ENCODE results near the gene TBC1D9. TPM values are rescaled to one million over a fixed set of nuclear protein-coding genes. Genes with fewer than 3 reads are reported as not detected.

TBC1D9 gene
- total and polyA plus RNA-seq, 4 donors = 9.0 to 52.6 (median 24.5) TPM

DNA sequence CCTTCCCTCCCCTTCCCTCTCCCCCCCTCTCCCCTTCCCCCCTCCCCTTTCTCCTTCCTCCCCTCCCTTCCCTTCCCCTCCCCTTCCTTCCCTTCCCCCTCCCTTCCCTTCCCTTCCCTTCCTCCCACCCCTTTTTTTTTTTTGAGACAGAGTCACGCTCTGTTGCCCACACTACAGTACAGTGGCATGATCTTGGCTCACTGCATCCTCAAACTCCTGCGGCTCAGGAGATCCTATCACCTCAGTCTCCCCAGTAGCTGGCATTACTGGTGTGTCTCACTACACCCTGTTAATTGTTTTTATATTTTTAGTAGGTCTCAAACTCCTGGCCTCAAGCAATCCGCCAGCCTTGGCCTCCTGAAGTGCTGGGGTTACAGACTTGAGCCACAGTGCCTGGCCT lies 66.6 kb downstream of the TBC1D9 start:
- no peak for DNase-seq
- WGBS, 2 donors = 77 to 86% methylated on average over 3 of the region's 3 CpGs

DNA sequence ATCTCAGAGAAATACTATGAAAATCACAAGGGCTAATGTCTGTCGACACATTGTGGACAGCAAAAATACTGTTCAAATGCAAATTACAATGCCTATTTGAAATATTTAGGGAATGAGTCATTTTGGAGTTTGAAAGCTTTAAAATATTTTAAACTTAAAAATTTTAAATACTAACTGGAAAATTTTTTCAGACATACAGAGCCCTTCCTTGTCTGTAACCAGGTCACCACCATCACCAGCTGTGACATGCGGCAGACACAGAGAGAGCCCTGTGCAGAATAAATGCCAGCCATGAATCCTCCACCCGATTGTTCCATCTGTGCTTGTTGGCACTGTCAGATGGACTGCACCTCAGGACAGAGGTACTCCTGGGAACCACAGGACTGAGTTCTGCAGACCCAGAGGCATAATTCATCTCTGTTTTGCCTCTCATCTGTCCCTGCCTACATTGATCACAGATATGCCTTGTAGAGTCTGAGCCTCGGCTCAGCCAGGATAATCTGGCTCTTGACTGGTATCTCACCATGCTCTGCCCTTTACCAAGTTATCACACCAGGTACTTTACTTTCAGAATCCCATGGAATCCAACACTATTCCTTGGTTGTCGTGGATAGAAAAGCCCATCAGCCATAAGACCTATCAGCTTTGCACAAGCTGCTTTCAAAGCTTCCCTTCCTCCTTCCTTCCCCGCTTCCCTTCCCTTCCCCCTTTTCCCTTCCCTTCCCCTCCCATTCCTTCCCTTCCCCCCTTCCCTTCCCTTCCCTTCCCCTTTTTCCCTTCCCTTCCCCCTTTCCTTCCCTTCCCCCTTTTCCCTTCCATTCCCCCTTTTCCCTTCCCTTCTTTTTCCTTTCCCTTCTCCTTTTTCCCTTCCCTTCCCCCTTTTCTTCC lies 67.2 kb downstream of the TBC1D9 start:
- Histone ChIP-seq H3K9me3 (ENCODE audit: control insufficient read depth in 4 of 4, insufficient read depth in 3 of 4, low read length in 3 of 4) (no peaks in the 10 kb centered on the region), H3K9ac (ENCODE audit: insufficient read depth in 1 of 2, low read length in 2 of 2) (no peak overlapping the region), H3K36me3 (ENCODE audit: control insufficient read depth in 4 of 4, insufficient read depth in 4 of 4, low read length in 4 of 4) (peaks cover 0 to 5% (median 0%) of the 10 kb centered on the region in 4 donors), H3K4me1 (ENCODE audit: control insufficient read depth in 5 of 5, insufficient read depth in 5 of 5, low read length in 5 of 5) (peaks cover 0 to 12% (median 5%) of the 10 kb centered on the region in 5 donors), H3K27ac (ENCODE audit: low read depth in 1 of 2, low read length in 1 of 2) (no peak overlapping the region), H3K4me3 (no peak overlapping the region), H3K27me3 (ENCODE audit: control insufficient read depth in 3 of 3, insufficient read depth in 3 of 3, low read length in 2 of 3) (no peaks in the 10 kb centered on the region)
- no peak for DNase-seq
- 93% methylated on average over 6 of the region's 6 CpGs for WGBS, 2 donors
- TF ChIP-seq, protein P1, sequence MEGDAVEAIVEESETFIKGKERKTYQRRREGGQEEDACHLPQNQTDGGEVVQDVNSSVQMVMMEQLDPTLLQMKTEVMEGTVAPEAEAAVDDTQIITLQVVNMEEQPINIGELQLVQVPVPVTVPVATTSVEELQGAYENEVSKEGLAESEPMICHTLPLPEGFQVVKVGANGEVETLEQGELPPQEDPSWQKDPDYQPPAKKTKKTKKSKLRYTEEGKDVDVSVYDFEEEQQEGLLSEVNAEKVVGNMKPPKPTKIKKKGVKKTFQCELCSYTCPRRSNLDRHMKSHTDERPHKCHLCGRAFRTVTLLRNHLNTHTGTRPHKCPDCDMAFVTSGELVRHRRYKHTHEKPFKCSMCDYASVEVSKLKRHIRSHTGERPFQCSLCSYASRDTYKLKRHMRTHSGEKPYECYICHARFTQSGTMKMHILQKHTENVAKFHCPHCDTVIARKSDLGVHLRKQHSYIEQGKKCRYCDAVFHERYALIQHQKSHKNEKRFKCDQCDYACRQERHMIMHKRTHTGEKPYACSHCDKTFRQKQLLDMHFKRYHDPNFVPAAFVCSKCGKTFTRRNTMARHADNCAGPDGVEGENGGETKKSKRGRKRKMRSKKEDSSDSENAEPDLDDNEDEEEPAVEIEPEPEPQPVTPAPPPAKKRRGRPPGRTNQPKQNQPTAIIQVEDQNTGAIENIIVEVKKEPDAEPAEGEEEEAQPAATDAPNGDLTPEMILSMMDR (IDR thresholded peaks at IDR 0.05; ENCODE audit: control extremely low read depth, extremely low read depth) = no peak
- no peak for ATAC-seq (ENCODE audit: insufficient read depth, low FRiP score)

More for the DNA sequence above, 66.6 kb downstream of the TBC1D9 start:
- no peak for ATAC-seq (ENCODE audit: insufficient read depth, low FRiP score)
- Histone ChIP-seq H3K36me3 (ENCODE audit: control insufficient read depth in 4 of 4, insufficient read depth in 4 of 4, low read length in 4 of 4) (peaks cover 0 to 2% (median 0%) of the 10 kb centered on the region in 4 donors), H3K4me3 (no peak overlapping the region), H3K4me1 (ENCODE audit: control insufficient read depth in 5 of 5, insufficient read depth in 5 of 5, low read length in 5 of 5) (peaks cover 0 to 12% (median 5%) of the 10 kb centered on the region in 5 donors), H3K9ac (ENCODE audit: insufficient read depth in 1 of 2, low read length in 2 of 2) (no peak overlapping the region), H3K27me3 (ENCODE audit: control insufficient read depth in 3 of 3, insufficient read depth in 3 of 3, low read length in 2 of 3) (no peaks in the 10 kb centered on the region), H3K27ac (ENCODE audit: low read depth in 1 of 2, low read length in 1 of 2) (no peak overlapping the region), H3K9me3 (ENCODE audit: control insufficient read depth in 4 of 4, insufficient read depth in 3 of 4, low read length in 3 of 4) (no peaks in the 10 kb centered on the region)
- TF ChIP-seq, protein P1 (IDR thresholded peaks at IDR 0.05; ENCODE audit: control extremely low read depth, extremely low read depth) = no peak

GRCh38 chr4:140686796-140687195 lies 69.4 kb downstream of the TBC1D9 start:
- Histone ChIP-seq H3K9me3 (ENCODE audit: control insufficient read depth in 4 of 4, insufficient read depth in 3 of 4, low read length in 3 of 4) (no peaks in the 10 kb centered on the region), H3K27ac (ENCODE audit: low read depth in 1 of 2, low read length in 1 of 2) (no peak overlapping the region), H3K36me3 (ENCODE audit: control insufficient read depth in 4 of 4, insufficient read depth in 4 of 4, low read length in 4 of 4) (peaks cover 0 to 5% (median 2%) of the 10 kb centered on the region in 4 donors), H3K27me3 (ENCODE audit: control insufficient read depth in 3 of 3, insufficient read depth in 3 of 3, low read length in 2 of 3) (no peaks in the 10 kb centered on the region), H3K4me3 (no peak overlapping the region), H3K4me1 (ENCODE audit: control insufficient read depth in 5 of 5, insufficient read depth in 5 of 5, low read length in 5 of 5) (peaks cover 0 to 7% (median 3%) of the 10 kb centered on the region in 5 donors), H3K9ac (ENCODE audit: insufficient read depth in 1 of 2, low read length in 2 of 2) (no peak overlapping the region)
- TF ChIP-seq, protein P1 (IDR thresholded peaks at IDR 0.05; ENCODE audit: control extremely low read depth, extremely low read depth) = no peak
- ATAC-seq (ENCODE audit: insufficient read depth, low FRiP score) = no peak
- DNase-seq = no peak
